NCI-H2107 treated with DMSO at 0.1 percent for 48 hours (cell line): ENCODE results near the gene CARD19.

Experiments
- DNase-seq: peaks from one replicate; lab custom pipeline; 2025; ENCODE audit not compliant: unreplicated experiment; lab: John Stamatoyannopoulos, UW

Gene CARD19

DNA sequence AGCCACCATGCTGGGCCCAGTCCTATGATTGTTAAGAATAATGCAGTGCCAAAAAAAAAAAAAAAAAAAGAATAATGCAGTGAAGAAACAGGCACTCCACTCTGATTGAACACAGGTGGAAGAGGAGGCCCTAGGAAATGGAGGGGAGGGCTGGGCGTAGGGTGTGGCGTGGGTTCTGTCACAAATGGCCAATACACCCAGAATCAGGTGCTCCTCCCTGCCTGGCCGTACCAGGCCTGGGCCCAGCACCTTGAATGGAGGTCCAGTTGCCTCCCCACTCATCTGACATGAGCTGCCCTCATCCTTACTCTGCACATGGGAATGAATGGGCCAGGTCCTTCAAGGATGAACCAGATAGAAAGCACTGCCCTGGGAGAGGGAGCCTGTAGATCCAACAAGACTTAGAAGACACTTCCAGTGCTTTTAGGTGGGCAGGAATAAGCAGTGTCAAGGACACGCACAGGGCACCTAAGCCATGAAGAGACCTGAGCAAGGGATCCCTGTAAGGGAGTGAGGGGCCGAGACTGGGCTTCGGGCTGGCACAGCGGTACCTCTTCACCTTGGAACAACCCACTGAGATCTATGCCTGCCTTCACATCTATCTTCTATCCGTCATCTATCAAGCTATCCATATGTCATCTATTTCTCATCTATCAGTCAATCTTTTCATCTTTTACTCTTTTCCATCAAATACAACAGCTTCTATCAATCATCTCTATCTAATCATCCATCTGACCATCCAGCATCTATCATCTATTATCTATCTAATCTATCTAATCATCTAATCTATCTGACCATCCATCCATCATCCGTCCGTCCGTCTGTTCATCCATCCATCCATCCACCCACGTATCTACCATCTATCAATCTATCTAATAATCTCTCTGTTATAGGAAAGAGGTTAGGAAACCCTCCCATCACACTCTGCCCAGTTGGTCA is 22.2 kb downstream of the CARD19 start:
- DNase-seq, result no peak

DNA sequence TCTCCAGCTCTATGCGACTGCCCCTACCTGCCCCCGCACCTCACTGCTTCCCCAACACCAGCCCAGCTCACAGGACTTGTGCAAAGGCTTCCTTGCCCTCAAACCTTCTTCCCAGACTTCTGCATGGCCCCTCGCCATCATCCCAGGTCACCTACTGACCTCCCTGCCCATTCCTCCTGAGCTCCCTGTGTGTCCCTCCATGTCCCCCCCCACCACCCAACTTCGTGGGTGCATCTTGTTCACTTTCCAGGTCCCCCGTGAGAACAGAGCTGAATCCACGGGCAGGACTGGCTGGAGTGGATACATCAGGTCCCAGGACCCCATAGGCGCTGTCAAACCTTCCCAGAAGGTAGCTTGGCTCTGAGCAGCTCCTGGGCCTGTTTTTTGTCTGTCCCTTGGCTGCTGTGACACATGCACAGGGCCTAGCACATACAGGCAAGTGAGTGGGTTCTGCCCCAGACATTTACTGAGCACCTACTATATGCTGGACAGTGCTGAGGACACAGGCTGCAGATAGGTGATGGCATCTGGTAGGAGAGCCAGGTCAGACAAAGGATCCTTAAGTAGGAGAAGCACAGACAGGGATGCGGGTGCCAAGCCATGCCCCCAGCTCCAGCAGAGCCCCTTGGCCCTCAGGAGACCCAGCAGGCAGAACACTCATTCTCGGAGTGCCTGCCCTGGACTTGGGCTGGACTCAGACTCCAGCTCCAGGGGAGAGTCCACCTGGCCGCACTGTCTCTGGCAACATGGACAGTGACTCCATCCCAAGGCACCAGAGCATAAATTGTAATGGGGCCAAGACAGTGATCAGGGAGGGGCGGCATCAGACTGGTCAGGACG is 23.1 kb downstream of the CARD19 start:
- DNase-seq, result no peak

DNA sequence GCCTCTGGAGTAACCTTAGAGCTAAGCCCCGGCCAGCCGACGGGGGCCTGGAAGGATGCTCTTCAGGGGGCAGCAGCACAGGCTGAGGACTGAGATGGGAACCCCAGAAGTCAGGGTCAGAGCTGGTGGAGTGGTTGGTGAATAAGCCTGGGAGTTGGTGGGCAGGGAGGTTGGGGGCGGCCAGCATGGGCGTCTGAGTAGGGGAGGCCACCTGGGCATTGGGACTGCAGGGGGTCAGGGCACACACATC is 23.6 kb downstream of the CARD19 start:
- DNase-seq, result no peak

DNA sequence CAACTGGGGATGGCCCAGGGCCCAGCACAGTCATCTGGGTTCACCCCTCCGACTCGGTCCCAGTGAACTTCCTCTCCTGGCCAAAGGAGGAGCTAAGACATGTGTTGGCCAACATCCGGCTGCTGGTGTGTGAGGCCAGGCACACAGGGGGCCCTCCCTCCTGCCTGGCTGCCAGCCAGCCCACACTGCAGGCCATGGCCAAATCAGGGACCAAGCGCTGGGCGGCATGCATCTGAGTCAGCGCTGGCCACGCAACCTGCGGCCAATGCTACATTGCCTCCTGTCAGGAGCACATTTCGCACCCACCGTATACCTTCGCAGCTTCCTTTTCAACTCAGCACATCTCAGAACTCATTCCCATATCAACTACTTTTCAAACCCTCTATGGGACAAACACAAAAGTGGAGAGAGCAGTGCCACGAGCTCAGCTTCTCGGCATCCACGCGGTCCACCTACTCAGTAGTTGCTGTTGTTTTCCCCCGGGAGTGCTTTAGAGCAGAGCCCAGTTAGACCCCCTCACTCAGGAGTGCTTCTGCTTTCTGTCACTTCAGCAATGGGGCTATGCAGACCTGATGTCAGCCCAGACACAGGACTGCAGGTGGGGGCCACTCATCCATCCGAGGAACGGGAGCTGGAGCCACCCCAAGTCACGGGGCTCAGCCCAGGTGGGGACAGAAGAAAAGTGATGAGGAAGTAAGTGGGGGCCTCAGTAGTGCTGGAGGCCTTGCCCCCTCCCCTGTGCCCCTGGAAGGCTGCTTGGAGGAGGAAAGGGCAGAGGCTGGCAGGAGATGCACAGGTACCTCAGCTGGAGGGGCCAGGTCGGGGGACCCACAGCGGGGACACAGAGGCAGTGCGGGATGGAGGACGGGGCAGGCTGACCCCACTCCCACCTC is 24.2 kb downstream of the CARD19 start:
- no peak for DNase-seq

DNA sequence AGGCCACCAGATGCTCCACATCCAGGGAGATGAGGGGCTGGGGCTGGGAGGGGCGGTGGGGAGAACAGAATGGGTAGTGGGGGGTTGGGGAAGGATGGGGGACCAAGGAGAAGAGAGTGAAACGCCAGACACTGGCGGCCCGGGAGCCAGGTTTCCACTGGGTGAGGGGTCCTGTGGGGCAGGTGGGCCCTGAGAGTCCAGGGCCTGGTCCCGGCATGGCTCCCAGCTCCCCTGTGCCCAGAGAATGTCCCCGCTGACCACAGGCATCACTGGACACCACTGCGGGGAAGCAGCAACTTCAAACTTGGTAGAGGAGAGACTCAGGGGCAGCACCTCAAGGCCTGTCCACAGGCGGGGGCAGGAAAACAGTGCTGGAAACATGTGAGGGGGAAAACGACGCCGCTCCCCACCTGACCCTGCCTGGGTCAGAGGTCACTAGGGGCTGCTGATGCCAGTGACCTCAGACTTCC is 24.9 kb downstream of the CARD19 start:
- no peak for DNase-seq

DNA sequence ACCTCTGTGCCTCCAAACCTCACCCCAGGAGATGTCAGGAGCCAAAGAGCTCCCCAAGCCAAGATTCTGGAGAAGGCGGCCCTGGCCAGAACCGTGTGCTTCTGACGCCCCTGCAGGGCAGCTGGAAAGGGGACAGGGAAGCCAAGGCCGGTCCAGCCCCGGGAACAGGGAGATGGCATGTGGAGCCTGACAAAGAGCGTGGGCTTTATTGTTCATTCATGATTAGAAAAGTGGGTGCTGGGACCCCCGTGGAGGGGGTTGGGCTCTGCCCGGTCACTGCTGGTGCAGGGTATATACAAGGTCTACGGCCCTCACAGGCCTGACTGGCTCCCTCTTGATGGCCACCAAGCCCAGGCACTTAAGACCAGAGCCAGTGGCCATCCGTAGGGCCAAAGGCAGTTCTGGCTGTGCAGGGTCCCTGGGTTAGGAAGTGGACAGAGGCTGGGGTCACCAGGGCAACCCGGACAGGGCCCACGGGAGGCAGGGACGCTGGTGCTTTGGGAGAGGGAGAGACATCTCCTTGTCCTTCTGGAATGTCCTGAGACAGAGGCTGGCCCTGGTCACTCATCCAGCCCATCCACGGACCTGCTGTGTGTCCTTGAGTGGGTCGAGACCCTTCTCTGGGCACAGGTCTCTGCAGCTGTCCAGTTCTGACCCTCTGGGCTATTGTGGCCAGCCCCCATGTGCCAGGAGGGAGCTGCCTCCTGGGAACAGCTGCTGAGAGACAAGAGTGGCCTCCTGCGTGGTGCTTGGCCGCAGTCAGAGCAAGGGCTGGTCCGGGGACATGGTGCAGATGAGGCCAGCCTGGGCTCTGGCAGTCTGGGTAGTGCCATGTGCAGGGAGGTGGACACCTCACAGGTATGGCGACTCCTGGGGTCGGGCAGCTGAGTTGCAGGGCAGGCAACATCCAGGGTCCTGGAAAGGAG is 25.6 kb downstream of the CARD19 start:
- DNase-seq, result no peak

DNA sequence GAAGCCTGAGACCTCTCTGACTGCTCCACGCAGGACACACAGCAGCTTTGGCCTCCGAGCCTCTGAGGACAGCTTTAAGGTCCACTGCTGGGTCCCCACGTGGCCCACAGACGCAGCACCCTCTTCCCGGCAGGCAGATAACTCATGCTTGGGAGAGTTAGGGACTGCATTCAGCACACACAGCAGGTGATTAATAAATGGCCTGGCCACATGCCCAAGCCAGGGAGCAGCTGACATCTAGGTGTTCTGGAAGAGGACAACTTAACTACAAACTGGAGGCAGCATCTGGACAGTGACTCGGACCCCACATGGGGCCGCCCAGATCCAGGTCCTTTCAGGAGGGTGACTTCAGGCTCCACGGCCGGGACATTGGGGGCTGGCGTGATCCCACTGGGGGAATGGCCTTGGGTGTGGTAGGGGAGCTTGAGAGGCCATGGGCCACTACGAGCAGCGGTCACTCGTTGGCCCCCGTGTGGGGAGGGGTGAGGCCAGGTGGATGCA is 26.8 kb downstream of the CARD19 start:
- DNase-seq, result no peak

DNA sequence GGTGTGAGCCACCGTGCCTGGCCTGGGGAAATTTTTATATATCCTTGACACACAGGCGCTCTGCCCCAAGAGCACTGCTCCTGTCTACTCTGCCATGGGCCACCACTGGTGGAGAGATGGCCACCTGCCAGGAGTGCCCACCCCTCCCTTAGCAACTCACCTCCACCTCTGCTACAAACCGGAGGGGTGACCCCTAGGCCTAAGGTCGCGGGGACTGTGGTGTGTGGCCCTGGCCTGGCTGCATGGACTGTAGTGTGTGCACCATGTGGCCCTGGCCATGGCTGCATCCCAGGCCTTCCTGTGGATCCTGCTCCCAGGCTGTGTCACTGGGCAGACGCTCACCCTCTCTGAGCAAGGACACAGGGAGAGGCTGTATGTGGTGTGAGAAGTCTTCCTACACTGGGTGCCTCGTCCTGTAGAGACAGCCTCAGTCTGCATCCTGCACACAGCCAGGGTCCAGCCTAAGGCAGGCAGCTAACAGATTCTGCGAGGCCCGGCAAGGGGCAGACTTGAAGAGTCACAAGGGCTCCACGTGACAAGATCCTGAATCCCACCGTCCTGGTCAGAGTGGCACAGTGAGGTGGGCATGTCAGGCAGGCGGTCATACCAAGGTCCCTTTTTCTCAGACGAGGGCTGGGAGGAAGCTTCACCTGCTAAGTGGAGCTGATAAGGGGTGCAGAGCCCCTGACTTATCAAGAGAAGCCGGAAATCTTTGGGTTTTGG is 27.7 kb downstream of the CARD19 start:
- DNase-seq, result no peak

DNA sequence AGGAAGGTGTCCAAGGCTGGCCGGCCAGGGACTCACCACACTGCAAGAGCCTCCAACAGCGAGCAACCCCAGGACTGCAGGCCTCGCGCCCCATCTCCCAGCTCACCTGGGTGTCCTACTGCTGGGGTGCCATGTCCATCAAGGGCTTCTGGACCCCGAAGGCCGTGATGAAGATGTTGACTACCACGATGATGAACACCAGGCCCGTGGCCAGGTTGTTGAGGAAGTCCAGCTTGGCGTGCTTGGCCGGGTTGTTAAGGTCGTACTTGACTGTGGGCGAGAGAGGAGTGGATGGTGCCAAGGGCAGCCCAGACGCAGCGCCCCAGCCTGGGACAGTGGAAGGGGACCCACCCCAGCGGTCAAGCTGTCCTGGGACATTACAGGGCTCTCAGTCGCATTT is 28.8 kb downstream of the CARD19 start:
- no peak for DNase-seq

DNA sequence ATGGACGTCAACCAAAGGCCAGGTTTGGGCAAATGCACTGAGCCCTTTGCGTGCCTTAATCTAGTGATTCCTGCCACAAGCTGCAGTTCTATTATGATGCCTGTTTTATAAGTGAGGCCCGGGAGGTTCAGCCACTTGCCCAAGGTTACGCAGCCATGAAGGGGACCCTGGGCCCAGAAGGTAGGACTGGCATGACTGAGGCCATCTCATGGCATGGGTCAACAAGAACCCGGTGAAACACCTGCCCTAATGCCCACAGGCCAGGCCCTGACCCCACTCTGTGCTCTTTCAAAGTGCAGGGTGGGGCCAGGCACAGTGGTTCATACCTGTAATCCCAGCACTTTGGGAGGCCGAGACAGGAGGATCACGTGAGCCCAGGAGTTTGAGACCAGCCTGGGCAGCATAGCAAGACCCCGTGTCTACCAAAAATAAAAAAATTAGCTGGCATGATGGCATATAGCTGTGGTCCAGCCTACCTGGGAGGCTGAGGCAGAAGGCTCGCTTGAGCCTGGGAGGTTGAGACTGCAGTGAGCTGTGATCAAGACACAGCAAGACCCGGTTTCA is 29.4 kb downstream of the CARD19 start:
- DNase-seq, result no peak

DNA sequence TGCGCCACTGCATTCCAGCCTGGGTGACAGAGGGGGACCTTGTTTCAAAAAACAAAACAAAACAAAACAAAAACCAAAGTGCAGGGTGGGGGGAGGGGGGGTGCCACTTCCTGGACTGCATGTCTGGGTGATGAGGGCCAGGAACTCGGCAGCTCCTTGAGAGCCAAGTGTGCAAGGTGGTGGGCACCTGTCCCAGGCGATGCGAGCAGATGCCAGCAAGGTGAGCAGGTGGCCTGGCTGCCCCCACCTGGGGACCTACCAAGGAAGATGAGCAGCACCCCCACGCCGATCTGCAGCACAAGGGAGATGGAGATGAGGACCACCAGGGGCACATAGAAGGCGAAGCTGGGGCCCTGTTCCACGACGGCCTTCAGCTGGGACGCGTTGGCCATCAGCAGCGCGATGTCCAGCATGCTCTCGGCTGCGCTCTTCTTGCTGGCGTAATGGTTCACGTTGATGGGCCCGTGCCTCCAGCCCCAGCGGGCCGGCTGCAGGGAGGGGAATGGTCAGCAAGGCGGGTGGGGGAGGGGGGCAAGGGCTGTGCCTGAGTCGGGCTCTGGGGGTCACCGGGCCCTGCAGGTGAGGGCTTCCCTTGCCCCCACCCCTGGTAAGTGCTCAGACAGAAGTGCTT is 30.2 kb downstream of the CARD19 start:
- DNase-seq, result no peak

DNA sequence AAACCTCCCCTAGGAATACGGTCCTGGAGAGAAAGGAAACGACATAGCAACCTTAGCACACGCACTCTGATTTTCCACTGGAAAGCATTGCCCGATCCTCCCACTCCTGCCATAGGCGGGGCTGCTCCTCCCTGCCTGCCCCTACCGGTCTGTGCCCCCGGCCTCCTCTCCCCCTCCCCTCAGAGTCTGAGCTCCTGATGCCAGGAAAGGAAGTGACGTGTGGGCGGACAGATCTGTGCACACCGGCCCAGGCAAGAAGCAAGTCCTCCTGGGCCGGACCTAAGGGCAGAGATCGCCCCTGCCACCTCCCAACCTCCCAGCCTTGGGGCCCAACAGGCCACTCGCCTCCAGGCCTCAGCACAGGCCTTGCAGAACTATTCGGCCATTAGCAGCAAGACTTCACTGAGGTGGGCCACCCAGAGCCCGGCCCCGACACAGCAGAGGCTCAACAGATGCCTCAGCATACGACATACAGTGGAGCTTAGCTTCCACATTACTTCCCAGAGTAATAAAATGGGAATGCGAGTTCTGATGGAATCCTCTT is 30.9 kb downstream of the CARD19 start:
- no peak for DNase-seq

DNA sequence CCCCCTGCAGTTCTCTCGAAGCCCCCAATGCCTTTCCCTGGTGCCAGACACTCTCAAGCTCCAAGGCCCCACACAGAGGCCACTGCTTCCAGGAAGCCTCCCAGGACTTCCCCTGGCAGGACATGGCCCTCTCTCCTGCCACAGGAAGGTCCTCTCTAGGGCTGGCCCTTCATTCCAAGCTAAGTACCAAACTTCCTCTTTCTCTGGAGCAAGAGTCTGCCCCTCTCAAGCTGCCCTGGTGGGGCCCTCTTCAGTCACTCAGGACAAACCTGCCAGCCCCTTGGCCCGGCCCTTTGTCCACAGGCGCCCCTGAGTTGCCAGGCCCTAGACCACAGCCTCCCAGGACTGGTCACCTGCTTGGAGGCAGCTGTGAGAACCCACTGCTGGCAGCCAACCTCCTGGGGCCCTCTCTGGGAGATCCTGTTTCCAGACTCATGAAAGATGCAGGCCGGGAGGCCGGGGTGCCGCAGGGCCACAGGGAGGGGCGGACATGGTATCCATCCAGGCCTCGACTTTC is 31.4 kb downstream of the CARD19 start:
- no peak for DNase-seq

DNA sequence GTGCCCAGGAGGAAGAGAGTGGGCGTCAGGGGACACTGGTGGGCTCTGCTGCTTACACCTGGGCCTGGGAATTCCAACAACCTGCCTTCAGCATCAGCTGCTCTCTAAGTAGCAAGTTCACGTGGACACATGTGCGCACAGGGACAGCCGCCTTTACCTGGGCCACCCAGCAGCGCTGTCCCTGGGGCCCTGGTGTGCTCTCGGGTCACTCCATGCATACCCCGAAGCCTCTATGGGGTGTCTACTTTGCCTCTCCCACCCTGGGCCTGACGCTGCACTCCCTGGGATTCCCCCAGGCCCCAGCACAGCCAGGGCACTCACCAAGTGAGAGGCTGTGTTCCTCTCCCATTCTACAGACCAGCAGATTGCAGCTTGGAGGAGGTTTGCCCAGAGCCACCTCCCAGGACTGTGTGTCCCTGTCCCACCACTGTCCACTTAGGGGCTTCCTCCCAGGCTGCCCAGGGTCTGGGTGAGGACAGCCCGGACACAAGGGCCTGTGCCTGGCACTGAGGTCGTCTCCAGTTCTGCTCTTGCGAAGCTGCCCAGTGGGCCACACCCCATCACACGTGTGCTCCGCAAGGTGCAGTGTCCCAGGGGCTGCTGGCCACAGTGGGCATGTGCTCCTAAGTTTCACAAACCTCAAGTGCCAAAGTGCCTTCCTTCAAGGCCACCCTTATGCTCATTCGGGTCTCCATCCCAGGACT is 32.1 kb downstream of the CARD19 start:
- DNase-seq, result no peak

DNA sequence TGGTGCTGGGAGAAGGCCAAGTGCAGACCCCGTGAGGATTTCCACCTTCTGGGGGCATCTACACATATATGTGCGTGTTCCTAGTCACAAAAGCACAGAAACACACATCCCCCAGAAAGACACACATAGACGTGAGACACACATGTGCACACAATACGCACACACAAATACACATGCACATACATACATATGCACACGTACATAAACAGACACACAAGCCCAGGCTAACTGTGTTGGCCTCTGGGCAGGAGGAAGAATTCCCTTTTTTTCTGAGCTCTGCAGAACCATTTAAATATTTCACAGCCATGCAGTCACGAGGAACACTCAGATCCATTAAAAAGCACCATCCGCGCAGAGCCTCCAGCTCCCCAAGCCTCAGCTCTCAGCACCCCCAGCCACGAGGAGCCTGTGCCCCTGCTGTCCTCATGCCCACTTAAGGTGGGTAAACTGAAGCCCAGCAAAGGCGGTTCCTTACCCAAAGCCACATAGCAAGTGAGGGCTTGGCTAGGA is 32.8 kb downstream of the CARD19 start:
- DNase-seq, result no peak

DNA sequence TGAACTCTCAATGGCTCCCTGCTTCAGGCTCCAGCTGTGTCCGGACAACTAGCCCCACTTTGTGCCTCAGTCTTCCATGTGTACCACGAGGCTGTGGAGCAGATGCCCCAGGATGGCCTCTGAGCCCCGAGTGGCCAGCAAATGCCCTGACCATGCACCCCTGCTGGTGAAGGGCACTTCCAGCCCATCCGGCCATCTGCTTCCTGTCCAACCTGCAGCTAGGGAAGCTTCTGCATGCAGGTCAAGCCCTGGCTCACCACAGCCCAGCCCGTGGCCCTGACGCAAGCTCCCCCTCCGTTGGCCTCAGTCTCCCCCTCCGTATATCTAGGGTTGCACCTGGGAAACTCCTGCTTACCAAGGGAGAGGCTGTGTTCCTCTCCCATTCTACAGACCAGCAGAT is 33.3 kb downstream of the CARD19 start:
- DNase-seq, result no peak
